PC-9 (cell line): Measurements from ENCODE around the gene SSH3. TPM values are rescaled to one million over a fixed set of nuclear protein-coding genes. Genes with fewer than 3 reads are reported as not detected.

Source experiments
- BruUV-seq: library from RNA; stranded (reverse); fragments of 400-500 nt; replicated peaks from 2 replicates; lab custom pipeline; 2021; lab: Mats Ljungman, UMichigan
- CTCF ChIA-PET: fragments of 300-600 bp; sonication (Branson Sonifier 250); formaldehyde crosslinking; loops from one replicate; lab custom pipeline; 2022; ENCODE audit warnings: antibody characterized with exemption; lab: Charles Lee
- POLR2A ChIA-PET: fragments of 300-600 bp; sonication (Branson Sonifier 250); formaldehyde crosslinking; loops from one replicate; lab custom pipeline; 2022; ENCODE audit warnings: antibody characterized with exemption; ENCODE audit not compliant: unreplicated experiment; lab: Charles Lee
- DNase-seq, 2 experiments: peaks; one replicate each; pipeline versions ENCODE4 v3.0.0 to v3.0.0-alpha.2; 2015 to 2022; ENCODE audit warnings: mixed read lengths in 1 of 2
- H2AFZ ChIP-seq: fragments of 200-600 bp; sonication (generic); 2 replicates; pipeline ENCODE4 v1.8.1; 2017; ENCODE audit warnings: antibody characterized with exemption
- H3F3A ChIP-seq: fragments of 200-600 bp; sonication (generic); 2 replicates; pipeline ENCODE4 v1.8.1; 2017; ENCODE audit warnings: antibody characterized with exemption, mild to moderate bottlenecking, low read depth; ENCODE audit not compliant: insufficient read depth
- H3K27ac ChIP-seq: fragments of 200-600 bp; sonication (generic); 2 replicates; pipeline ENCODE4 v1.6.1; 2016; ENCODE audit warnings: mixed run types
- H3K27me3 ChIP-seq: fragments of 200-600 bp; sonication (generic); 2 replicates; pipeline ENCODE4 v1.6.1; 2016; ENCODE audit warnings: low read depth, mixed run types; ENCODE audit not compliant: insufficient read depth
- H3K36me3 ChIP-seq: fragments of 200-600 bp; sonication (generic); 2 replicates; pipeline ENCODE4 v1.6.1; 2016; ENCODE audit warnings: low read depth, mixed run types
- H3K4me1 ChIP-seq: fragments of 200-600 bp; sonication (generic); replicated peaks from 2 replicates; pipeline ENCODE4 v1.6.1; 2016; ENCODE audit warnings: mixed run types; ENCODE audit not compliant: insufficient read depth
- H3K4me2 ChIP-seq: fragments of 200-600 bp; sonication (generic); 2 replicates; pipeline ENCODE4 v1.6.1; 2017; ENCODE audit warnings: mixed run types
- H3K4me3 ChIP-seq: fragments of 200-600 bp; sonication (generic); 2 replicates; pipeline ENCODE4 v1.6.1; 2016; ENCODE audit warnings: mixed run types
- H3K79me2 ChIP-seq: fragments of 200-600 bp; sonication (generic); 2 replicates; pipeline ENCODE4 v1.6.1; 2017; ENCODE audit warnings: low read depth, mixed run types
- H3K9me2 ChIP-seq: fragments of 200-600 bp; sonication (generic); 2 replicates; pipeline ENCODE4 v1.8.1; 2017; ENCODE audit warnings: mild to moderate bottlenecking; ENCODE audit not compliant: insufficient read depth
- H3K9me3 ChIP-seq: fragments of 200-600 bp; sonication (generic); 2 replicates; pipeline ENCODE4 v1.8.1; 2016; ENCODE audit warnings: low read depth; ENCODE audit not compliant: insufficient read depth
- H4K20me1 ChIP-seq: fragments of 200-600 bp; sonication (generic); 2 replicates; pipeline ENCODE4 v1.8.1; 2017; ENCODE audit not compliant: insufficient read depth
- CTCF ChIP-seq: fragments of 200-600 bp; sonication (generic); conservative IDR thresholded peaks from 2 replicates; pipeline ENCODE4 v1.6.1; 2017; ENCODE audit warnings: mixed run types, antibody characterized with exemption, mild to moderate bottlenecking, moderate library complexity
- EZH2 ChIP-seq: fragments of 200-600 bp; sonication (generic); IDR thresholded peaks from 2 replicates; pipeline ENCODE4 v1.8.0; 2017; ENCODE audit warnings: antibody characterized with exemption, low read depth
- intact Hi-C: fragments of 100-400 bp; cut with micrococcal nuclease; formaldehyde crosslinking; loops from one replicate; pipeline ENCODE4 v1.10.0; 2022; ENCODE audit not compliant: unreplicated experiment
- total RNA-seq: library from RNA; stranded (reverse); gene quantifications from 2 replicates; pipeline ENCODE4 v1.2.3, GENCODE V29; 2021

The SSH3 gene
- total RNA-seq, 1 experiment from 2014 or later, result 124 TPM

- no peak overlapping the region for H3K4me3 ChIP-seq
- no peaks in the 10 kb centered on the region for H3K9me3 ChIP-seq
- intact Hi-C loops, result no loop called here
- H3K27ac ChIP-seq, result no peak overlapping the region
- ChIA-PET CTCF (no interaction called here), POLR2A (interaction anchor here (0.6 kb wide), 1 partner anchor 53 kb away, joined by 7 read pairs; no protein-coding TSS in a partner anchor)
- peaks cover 69% of the 10 kb centered on the region for H4K20me1 ChIP-seq
- no peaks in the 10 kb centered on the region for H3K27me3 ChIP-seq
- no peak for DNase-seq
- no peak overlapping the region for H2AFZ ChIP-seq
- no peak overlapping the region for H3K4me2 ChIP-seq
- H3F3A ChIP-seq, result peaks cover 24% of the 10 kb centered on the region; the same call in 1 of the 2 replicates
- TF ChIP-seq CTCF, result no peak
- TF ChIP-seq EZH2, result no peak
- H3K9me2 ChIP-seq, result no peaks in the 10 kb centered on the region
- BruUV-seq, result no TSS peak
- 0 out of 2 replicates have a peak, but pooled peaks cover 8% of the 10 kb centered on the region for H3K36me3 ChIP-seq
- H3K4me1 ChIP-seq, result peaks cover 19% of the 10 kb centered on the region
- peaks cover 81% of the 10 kb centered on the region for H3K79me2 ChIP-seq
These were observed 33.7 kb upstream of the SSH3 start for GRCh38 chr11:67269401-67270255.

- H3K4me2 ChIP-seq, result no peak overlapping the region
- no peaks in the 10 kb centered on the region for H3K27me3 ChIP-seq
- H3K9me2 ChIP-seq, result no peaks in the 10 kb centered on the region
- H4K20me1 ChIP-seq, result peaks cover 77% of the 10 kb centered on the region
- peaks cover 90% of the 10 kb centered on the region for H3K79me2 ChIP-seq
- no peaks in the 10 kb centered on the region for H3K9me3 ChIP-seq
- DNase-seq, result no peak
- intact Hi-C loops, result no loop called here
- H3F3A ChIP-seq, result peaks cover 24% of the 10 kb centered on the region; the same call in 1 of the 2 replicates
- ChIA-PET POLR2A (interaction anchor here (0.6 kb wide), 1 partner anchor 52 kb away, joined by 7 read pairs; no protein-coding TSS in a partner anchor), CTCF (no interaction called here)
- H3K27ac ChIP-seq, result no peak overlapping the region
- H3K4me3 ChIP-seq, result no peak overlapping the region
- 0 out of 2 replicates have a peak, but pooled peaks cover 12% of the 10 kb centered on the region for H3K36me3 ChIP-seq
- BruUV-seq, result no TSS peak
- H2AFZ ChIP-seq, result no peak overlapping the region
- TF ChIP-seq EZH2, result no peak
- H3K4me1 ChIP-seq, result peaks cover 19% of the 10 kb centered on the region
These were observed 32.8 kb upstream of the SSH3 start for GRCh38 chr11:67270256-67271204.

GRCh38 chr11:67271205-67271540, 32.2 kb upstream of the SSH3 start:
- Histone ChIP-seq H3K36me3 (0 out of 2 replicates have a peak, but pooled peaks cover 12% of the 10 kb centered on the region), H3K79me2 (peaks cover 95% of the 10 kb centered on the region), H3K27ac (no peak overlapping the region), H3K9me2 (no peaks in the 10 kb centered on the region), H3K4me3 (no peak overlapping the region), H3K27me3 (no peaks in the 10 kb centered on the region), H3K4me2 (no peak overlapping the region), H3F3A (peaks cover 28% of the 10 kb centered on the region; the same call in 1 of the 2 replicates), H3K4me1 (peaks cover 14% of the 10 kb centered on the region), H2AFZ (no peak overlapping the region), H3K9me3 (no peaks in the 10 kb centered on the region), H4K20me1 (peaks cover 84% of the 10 kb centered on the region)
- intact Hi-C loops, result no loop called here
- TF ChIP-seq EZH2 (no peak), CTCF (no peak)
- BruUV-seq, result no TSS peak
- no peak for DNase-seq
- CTCF ChIA-PET, result no interaction called here
- POLR2A ChIA-PET, result interaction anchor here (0.6 kb wide), 1 partner anchor 46 kb away, joined by 3 read pairs; no protein-coding TSS in a partner anchor
